ENCODE data around the gene SLC26A6. TPM values are rescaled to one million over a fixed set of nuclear protein-coding genes. Genes with fewer than 3 reads are reported as not detected.

Gene SLC26A6
- total and polyA plus RNA-seq, 7 donors, result 4.5 to 13.0 (median 6.2) TPM

- H3K27ac ChIP-seq, result no peak overlapping the region
- H3K9me3 ChIP-seq, result no peaks in the 10 kb centered on the region
- no peak for TF ChIP-seq CTCF (IDR thresholded peaks at IDR 0.05)
- H3K4me3 ChIP-seq, result no peak overlapping the region
- ATAC-seq, result no peak
- DNase-seq, result no peak
- no peaks in the 10 kb centered on the region for H3K36me3 ChIP-seq (ENCODE audit: insufficient read depth in 1 of 2, low read depth in 1 of 2)
- intact Hi-C loops (cut with DNase I), result no loop called here
- no peaks in the 10 kb centered on the region for H3K4me1 ChIP-seq
- WGBS, 3 donors, result 89 to 91% (median 90%) methylated on average over 17 to 22 of the region's 22 CpGs
- H3K27me3 ChIP-seq (ENCODE audit: insufficient read depth in 3 of 3, low read length in 2 of 3), result no peaks in the 10 kb centered on the region
Measured at GRCh38 chr3:48644898-48645760, 9.9 kb upstream of the SLC26A6 start.

- intact Hi-C loops (cut with DNase I), result no loop called here
- Histone ChIP-seq H3K27ac (no peak overlapping the region), H3K9me3 (no peaks in the 10 kb centered on the region), H3K4me3 (no peak overlapping the region), H3K27me3 (ENCODE audit: insufficient read depth in 3 of 3, low read length in 2 of 3) (no peaks in the 10 kb centered on the region), H3K36me3 (ENCODE audit: insufficient read depth in 1 of 2, low read depth in 1 of 2) (no peaks in the 10 kb centered on the region), H3K4me1 (no peaks in the 10 kb centered on the region)
- DNase-seq (no peak), ATAC-seq (no peak)
- WGBS, 3 donors, result 88 to 92% (median 90%) methylated on average over 7 to 12 of the region's 12 CpGs
- TF ChIP-seq CTCF (IDR thresholded peaks at IDR 0.05), result no peak
Measured at GRCh38 chr3:48642605-48643004, 7.3 kb upstream of the SLC26A6 start.

- no peak for TF ChIP-seq CTCF (IDR thresholded peaks at IDR 0.05)
- ATAC-seq (no peak), DNase-seq (no peak)
- Histone ChIP-seq H3K4me1 (peaks cover 5% of the 10 kb centered on the region), H3K4me3 (no peak overlapping the region), H3K9me3 (no peaks in the 10 kb centered on the region), H3K27ac (no peak overlapping the region), H3K27me3 (ENCODE audit: insufficient read depth in 3 of 3, low read length in 2 of 3) (no peaks in the 10 kb centered on the region), H3K36me3 (ENCODE audit: insufficient read depth in 1 of 2, low read depth in 1 of 2) (no peaks in the 10 kb centered on the region)
- 78 to 93% (median 85%) methylated on average over 3 of the region's 3 CpGs for WGBS, 3 donors
- intact Hi-C loops (cut with DNase I), result no loop called here
Measured at GRCh38 chr3:48641396-48641795, 6.1 kb upstream of the SLC26A6 start.

- no peaks in the 10 kb centered on the region for H3K36me3 ChIP-seq (ENCODE audit: insufficient read depth in 1 of 2, low read depth in 1 of 2)
Measured at GRCh38 chr3:48639944-48640606, 4.8 kb upstream of the SLC26A6 start.

More at GRCh38 chr3:48639944-48640606, 4.8 kb upstream of the SLC26A6 start:
- 70 to 73% (median 72%) methylated on average over 35 to 38 of the region's 38 CpGs for WGBS, 3 donors
- Histone ChIP-seq H3K27ac (no peak overlapping the region), H3K4me3 (no peak overlapping the region), H3K4me1 (peaks cover 11% of the 10 kb centered on the region), H3K27me3 (ENCODE audit: insufficient read depth in 3 of 3, low read length in 2 of 3) (no peaks in the 10 kb centered on the region), H3K9me3 (no peaks in the 10 kb centered on the region)
- no peak for DNase-seq
- no peak for TF ChIP-seq CTCF (IDR thresholded peaks at IDR 0.05)
- ATAC-seq, result no peak
- intact Hi-C loops (cut with DNase I), result no loop called here
